Stimulated activated CD8-positive, alpha-beta memory T cell treated with anti-CD3 and anti-CD28 coated beads, Interleukin-7, amount 100 ng/mL, for 1 hour (primary cell): ENCODE results near the gene ENDOG.
A peak's percentile ranks its signal among the peaks of the same experiment; 100 is the strongest.

Source experiments
- DNase-seq, 2 donors: peaks; one replicate each; pipeline ENCODE4 v3.0.0-alpha.2; 2020; ENCODE audit warnings: low read depth in 2 of 2

The ENDOG gene

GRCh38 chr9:128800061-128800460, 18.2 kb upstream of the ENDOG start:
- no peak for DNase-seq

- DNase-seq = no peak
These were observed 15.8 kb upstream of the ENDOG start for GRCh38 chr9:128802482-128802881.

GRCh38 chr9:128805661-128806060, 12.6 kb upstream of the ENDOG start:
- DNase-seq = no peak

GRCh38 chr9:128807827-128808226, 10.5 kb upstream of the ENDOG start:
- no peak for DNase-seq

GRCh38 chr9:128808543-128808942, 9.8 kb upstream of the ENDOG start:
- DNase-seq = no peak

GRCh38 chr9:128809036-128809599, 9.2 kb upstream of the ENDOG start:
- DNase-seq = no peak

GRCh38 chr9:128809831-128810230, 8.5 kb upstream of the ENDOG start:
- no peak for DNase-seq

GRCh38 chr9:128810873-128811272, 7.4 kb upstream of the ENDOG start:
- no peak for DNase-seq

- peak in 1 of 2 donors; percentile 13 for DNase-seq
These were observed 777 bp downstream of the ENDOG start for GRCh38 chr9:128818839-128819715.

GRCh38 chr9:128819716-128820664, 1.7 kb downstream of the ENDOG start:
- no peak for DNase-seq

- DNase-seq = no peak
These were observed 2.6 kb downstream of the ENDOG start for GRCh38 chr9:128820665-128821583.

GRCh38 chr9:128821584-128822406, 3.5 kb downstream of the ENDOG start:
- no peak for DNase-seq

GRCh38 chr9:128822407-128823042, 4.2 kb downstream of the ENDOG start:
- no peak for DNase-seq

GRCh38 chr9:128823362-128823902, 5.1 kb downstream of the ENDOG start:
- no peak for DNase-seq

GRCh38 chr9:128823903-128824406, 5.7 kb downstream of the ENDOG start:
- no peak for DNase-seq

GRCh38 chr9:128824911-128825310, 6.6 kb downstream of the ENDOG start:
- DNase-seq = no peak

GRCh38 chr9:128825923-128826700, 7.8 kb downstream of the ENDOG start:
- DNase-seq = no peak

GRCh38 chr9:128828267-128828666, 10.0 kb downstream of the ENDOG start:
- DNase-seq = no peak
